GM06990 (cell line): ENCODE results near the gene FOXP4.

Source experiments
- DNase-seq: peaks from one replicate; pipeline ENCODE4 v3.0.0-alpha.2; 2011; ENCODE audit not compliant: insufficient read length; ENCODE audit errors: extremely low read depth
- H3K27me3 ChIP-seq: replicated peaks from 2 replicates; pipeline ENCODE4 v1.6.0; 2011; ENCODE audit warnings: low read length; ENCODE audit not compliant: control insufficient read depth, insufficient read depth
- H3K36me3 ChIP-seq: 2 replicates; pipeline ENCODE4 v1.5.1; 2011; ENCODE audit warnings: low read length; ENCODE audit not compliant: control insufficient read depth, insufficient read depth
- H3K4me3 ChIP-seq: replicated peaks from 2 replicates; pipeline ENCODE4 v1.5.1; 2011; ENCODE audit warnings: low read depth, mild to moderate bottlenecking, control low read depth, low read length
- TF ChIP-seq, protein P1 (sequence below): IDR thresholded peaks from 2 replicates; pipeline ENCODE4 v1.5.1; 2011; ENCODE audit warnings: low read length, control low read depth, mild to moderate bottlenecking, inconsistent platforms; ENCODE audit not compliant: insufficient read depth, poor library complexity, severe bottlenecking

Gene FOXP4

DNA sequence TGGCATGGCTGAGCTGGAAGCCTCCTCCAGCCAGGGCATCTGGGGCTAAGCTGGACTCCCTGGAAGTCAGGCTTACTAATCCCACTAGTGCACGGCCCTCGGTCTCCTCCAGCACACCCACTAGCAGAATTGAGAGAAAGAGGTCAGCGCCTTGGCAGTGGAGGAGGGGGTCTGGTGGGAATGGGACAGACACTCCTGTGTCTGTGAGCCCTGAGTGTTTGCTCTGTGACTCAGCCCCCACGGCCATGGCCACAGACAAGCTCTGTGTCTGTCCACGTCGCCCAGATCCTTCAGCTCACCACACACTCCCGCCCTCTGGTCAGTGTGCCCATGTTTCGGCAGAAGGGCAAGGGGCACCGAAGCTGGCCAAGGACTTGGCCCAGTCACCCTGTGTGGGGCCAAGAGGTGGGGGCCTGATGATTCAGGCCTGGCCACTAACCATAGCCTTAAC is 100.9 kb downstream of the FOXP4 start:
- Histone ChIP-seq H3K27me3 (peaks cover 4% of the 10 kb centered on the region), H3K4me3 (no peak overlapping the region), H3K36me3 (no peaks in the 10 kb centered on the region)
- no peak for DNase-seq
- TF ChIP-seq, protein P1, sequence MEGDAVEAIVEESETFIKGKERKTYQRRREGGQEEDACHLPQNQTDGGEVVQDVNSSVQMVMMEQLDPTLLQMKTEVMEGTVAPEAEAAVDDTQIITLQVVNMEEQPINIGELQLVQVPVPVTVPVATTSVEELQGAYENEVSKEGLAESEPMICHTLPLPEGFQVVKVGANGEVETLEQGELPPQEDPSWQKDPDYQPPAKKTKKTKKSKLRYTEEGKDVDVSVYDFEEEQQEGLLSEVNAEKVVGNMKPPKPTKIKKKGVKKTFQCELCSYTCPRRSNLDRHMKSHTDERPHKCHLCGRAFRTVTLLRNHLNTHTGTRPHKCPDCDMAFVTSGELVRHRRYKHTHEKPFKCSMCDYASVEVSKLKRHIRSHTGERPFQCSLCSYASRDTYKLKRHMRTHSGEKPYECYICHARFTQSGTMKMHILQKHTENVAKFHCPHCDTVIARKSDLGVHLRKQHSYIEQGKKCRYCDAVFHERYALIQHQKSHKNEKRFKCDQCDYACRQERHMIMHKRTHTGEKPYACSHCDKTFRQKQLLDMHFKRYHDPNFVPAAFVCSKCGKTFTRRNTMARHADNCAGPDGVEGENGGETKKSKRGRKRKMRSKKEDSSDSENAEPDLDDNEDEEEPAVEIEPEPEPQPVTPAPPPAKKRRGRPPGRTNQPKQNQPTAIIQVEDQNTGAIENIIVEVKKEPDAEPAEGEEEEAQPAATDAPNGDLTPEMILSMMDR = no peak

DNA sequence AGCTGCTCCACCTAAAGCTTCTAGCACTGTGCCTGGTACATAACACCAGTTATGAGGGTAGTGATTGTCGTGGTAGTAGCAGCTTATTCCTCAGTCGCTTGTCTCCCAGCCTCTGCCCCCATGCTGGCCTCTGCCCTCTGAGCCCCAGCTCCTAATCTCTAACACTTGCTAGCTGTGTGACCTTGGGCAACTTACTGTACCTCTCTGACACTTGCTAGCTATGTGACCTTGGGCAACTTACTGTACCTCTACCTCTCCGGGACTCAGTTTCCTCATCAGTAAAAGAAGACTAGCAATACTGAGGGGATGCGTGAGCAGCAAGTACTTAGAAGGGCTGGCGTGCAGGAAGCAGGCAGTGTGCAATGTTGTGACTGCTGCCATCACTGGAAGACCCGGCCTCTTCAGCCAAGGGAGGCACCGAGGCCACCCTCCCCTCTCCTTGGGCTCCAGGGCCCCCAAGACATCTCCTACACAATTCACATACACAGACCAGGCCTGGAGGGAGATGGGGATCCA is 101.9 kb downstream of the FOXP4 start:
- Histone ChIP-seq H3K27me3 (peaks cover 2% of the 10 kb centered on the region), H3K36me3 (no peaks in the 10 kb centered on the region)

DNA sequence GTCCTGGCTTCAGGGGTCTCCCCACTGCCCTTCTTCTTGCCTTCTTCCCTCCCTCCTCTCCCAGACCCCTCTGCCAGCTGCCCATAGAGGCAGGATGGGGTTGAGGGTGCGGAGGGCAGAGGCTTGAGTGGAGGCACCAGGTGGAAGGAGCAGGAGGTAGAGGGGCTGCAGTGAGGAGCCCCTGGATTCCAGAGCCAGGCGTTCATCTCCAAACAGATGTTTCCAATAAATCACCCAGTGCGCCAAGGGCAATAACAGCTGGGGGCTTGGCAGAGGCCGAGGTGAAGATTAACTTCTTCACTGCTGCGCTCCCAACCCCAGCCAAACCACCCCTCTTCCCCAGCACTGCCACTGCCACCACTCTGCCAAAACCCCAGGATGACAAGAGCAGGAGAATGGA is 102.7 kb downstream of the FOXP4 start:
- TF ChIP-seq, protein P1 = no peak
- DNase-seq = no peak
- H3K27me3 ChIP-seq = peaks cover under 1% of the 10 kb centered on the region
- H3K4me3 ChIP-seq = no peak overlapping the region
- H3K36me3 ChIP-seq = no peaks in the 10 kb centered on the region

More for the DNA sequence above, 101.9 kb downstream of the FOXP4 start:
- no peak overlapping the region for H3K4me3 ChIP-seq
- TF ChIP-seq, protein P1 = no peak
- DNase-seq = no peak

DNA sequence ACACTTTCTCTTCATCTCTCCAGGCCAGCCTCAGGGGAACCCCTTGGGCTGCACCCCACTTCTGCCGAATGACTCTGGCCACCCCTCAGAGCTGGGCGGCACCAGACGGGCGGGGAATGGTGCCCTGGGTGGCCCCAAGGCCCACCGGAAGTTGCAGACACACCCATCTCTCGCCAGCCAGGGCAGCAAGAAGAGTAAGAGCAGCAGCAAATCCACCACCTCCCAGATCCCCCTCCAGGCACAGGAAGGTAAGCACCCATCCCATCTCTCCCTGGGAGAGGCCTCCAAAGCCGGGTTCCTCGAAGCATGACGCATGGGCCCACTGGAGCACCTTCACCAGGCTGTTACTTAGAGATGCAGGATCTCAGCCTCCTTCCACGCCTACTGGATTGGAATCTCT is 103.4 kb downstream of the FOXP4 start:
- TF ChIP-seq, protein P1 = no peak
- no peak for DNase-seq

DNA sequence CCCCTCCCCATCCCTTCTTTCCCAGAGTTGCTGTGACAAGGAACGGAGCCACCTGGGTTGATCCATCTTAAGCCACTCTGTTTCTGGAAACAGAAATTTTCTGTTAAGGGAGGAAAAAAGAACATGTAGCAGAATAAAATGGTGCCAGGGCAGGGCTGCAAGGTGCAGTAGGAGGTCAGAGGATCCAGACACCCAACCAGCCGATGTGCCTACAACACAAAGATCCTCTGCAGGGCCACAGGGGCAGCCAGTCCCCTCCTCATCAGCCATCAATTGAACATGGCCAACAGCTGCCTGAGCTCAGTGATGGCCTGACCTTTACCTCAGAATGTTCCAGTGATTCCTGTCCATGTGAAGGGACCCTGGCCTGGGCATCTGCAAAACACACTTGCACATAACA is 103.9 kb downstream of the FOXP4 start:
- Histone ChIP-seq H3K36me3 (no peaks in the 10 kb centered on the region), H3K4me3 (no peak overlapping the region), H3K27me3 (no peaks in the 10 kb centered on the region; the same call in 1 of the 2 replicates)
- no peak for DNase-seq
- TF ChIP-seq, protein P1 = no peak

More for the DNA sequence above, 103.4 kb downstream of the FOXP4 start:
- no peaks in the 10 kb centered on the region; the same call in 1 of the 2 replicates for H3K27me3 ChIP-seq
- H3K4me3 ChIP-seq = no peak overlapping the region
- no peaks in the 10 kb centered on the region for H3K36me3 ChIP-seq
